Stomach smooth muscle (tissue), 2 donors: ENCODE results near the gene HOXA3.

Experiments used
- H3K27ac ChIP-seq: one replicate; pipeline ENCODE4 v1.7.0; 2013; ENCODE audit warnings: mild to moderate bottlenecking, low read length, inconsistent platforms
- H3K27me3 ChIP-seq, 2 donors: one replicate each; pipeline ENCODE4 v1.7.0; 2013; ENCODE audit warnings: low read length in 2 of 2; ENCODE audit not compliant: insufficient read depth in 2 of 2, control insufficient read depth in 1 of 2
- H3K36me3 ChIP-seq, 2 donors: one replicate each; pipeline ENCODE4 v1.7.0; 2013; ENCODE audit warnings: low read length in 2 of 2; ENCODE audit not compliant: control insufficient read depth in 2 of 2, insufficient read depth in 2 of 2
- H3K4me1 ChIP-seq: one replicate; pipeline ENCODE4 v1.7.0; 2013; ENCODE audit warnings: low read length; ENCODE audit not compliant: control insufficient read depth, insufficient read depth
- H3K4me3 ChIP-seq, 2 donors: one replicate each; pipeline ENCODE4 v1.7.0; 2013; ENCODE audit warnings: low read length in 2 of 2
- H3K9ac ChIP-seq, 2 donors: one replicate each; pipeline ENCODE4 v1.7.0; 2013; ENCODE audit warnings: low read length in 2 of 2, mild to moderate bottlenecking in 1 of 2
- H3K9me3 ChIP-seq, 2 donors: one replicate each; pipeline ENCODE4 v1.7.0; 2013; ENCODE audit warnings: low read length in 2 of 2; ENCODE audit not compliant: control insufficient read depth in 2 of 2
- donor health status: healthy.
- donor health status: Pancreatic carcinoma.

HOXA3 gene

DNA sequence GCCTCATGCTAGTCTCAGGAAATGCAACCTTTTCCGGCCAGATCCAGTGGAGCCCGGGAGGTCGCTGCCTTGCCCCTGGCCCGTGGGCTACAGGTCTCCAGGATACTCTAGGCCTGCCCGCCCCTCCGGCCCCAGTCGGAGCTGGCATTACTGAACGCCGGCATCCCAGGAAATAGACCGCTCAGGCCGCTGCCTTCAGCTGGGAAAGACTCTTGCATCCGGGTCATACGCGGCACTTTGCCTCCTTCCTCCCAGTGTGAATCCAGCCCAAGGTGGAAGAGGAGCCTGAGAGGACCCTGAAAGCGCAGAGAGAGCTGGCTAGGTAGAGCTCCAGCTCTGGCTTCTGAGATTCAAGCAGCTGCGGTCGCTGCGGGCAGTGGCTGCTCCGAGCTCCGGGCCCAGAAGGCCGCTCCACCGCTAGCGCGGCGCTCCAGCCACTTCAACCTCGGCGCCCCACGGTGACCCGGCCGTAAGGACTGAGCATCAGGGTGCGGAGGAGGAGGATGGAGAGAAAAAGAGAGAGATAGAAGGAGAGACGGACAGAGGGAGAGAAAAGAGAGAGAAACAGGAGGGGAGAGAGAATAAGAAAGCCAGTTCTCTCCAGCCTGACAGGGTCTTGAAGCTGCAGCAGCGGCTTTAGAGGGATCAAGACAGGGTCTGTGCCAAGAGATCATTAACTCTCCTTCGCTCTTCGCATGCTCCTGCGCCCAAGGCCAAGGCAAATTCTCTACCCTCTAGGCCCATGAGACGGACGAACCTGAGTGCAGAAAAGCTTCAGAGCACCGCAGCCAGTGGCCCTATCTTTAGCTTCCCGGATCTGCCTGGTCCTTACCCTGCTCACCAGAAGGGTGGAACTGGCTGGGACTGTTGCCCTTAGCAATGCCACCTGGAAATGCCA lies 23.5 kb upstream of the HOXA3 start:
- Histone ChIP-seq H3K9me3 (no peaks in the 10 kb centered on the region), H3K9ac (no peak overlapping the region), H3K4me1 (peaks cover 28% of the 10 kb centered on the region), H3K4me3 (no peak overlapping the region), H3K27ac (no peak overlapping the region), H3K36me3 (no peaks in the 10 kb centered on the region), H3K27me3 (peaks cover 84 to 100% of the 10 kb centered on the region in 2 donors)

DNA sequence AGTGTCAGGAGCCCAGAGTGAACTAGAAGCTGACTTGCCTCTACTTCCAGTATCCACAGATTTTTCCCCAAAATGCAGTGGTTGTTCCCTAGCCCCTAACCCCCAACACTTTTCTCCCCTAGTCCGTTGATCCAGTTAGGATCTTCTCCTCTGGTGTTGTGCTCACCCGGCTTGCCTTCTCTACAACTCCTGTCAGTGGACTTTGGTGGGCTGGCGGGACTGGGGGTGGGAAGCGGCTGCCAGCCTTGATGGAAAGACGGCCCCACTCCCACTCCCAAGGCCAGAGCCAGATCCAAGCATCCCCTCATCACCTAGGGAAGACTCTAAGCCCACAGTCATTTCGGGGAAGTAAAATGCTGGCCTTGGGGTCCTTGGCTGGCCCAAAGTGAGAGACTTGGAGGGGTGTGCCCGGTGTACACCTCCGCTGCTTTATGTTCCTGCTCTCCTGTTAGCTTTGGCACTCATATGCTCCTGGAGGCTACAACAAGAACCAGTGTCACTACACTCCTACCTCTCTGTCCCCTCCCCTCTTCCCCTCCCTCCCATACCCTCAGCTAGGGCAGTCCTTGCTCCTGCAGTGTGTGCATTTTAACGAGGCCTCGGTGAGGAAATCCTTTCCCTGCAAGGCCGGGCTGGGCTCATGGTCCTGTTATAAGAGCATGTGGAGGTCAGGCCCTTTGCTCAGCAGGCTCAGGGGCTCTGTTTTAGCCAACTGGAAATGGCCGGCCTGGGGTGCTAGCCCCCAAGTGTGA lies 22.7 kb upstream of the HOXA3 start:
- H3K4me1 ChIP-seq = peaks cover 28% of the 10 kb centered on the region
- H3K27ac ChIP-seq = no peak overlapping the region
- no peak overlapping the region for H3K9ac ChIP-seq
- no peak overlapping the region for H3K4me3 ChIP-seq
- peaks cover 82 to 100% of the 10 kb centered on the region in 2 donors for H3K27me3 ChIP-seq
- no peaks in the 10 kb centered on the region for H3K36me3 ChIP-seq
- no peaks in the 10 kb centered on the region for H3K9me3 ChIP-seq

DNA sequence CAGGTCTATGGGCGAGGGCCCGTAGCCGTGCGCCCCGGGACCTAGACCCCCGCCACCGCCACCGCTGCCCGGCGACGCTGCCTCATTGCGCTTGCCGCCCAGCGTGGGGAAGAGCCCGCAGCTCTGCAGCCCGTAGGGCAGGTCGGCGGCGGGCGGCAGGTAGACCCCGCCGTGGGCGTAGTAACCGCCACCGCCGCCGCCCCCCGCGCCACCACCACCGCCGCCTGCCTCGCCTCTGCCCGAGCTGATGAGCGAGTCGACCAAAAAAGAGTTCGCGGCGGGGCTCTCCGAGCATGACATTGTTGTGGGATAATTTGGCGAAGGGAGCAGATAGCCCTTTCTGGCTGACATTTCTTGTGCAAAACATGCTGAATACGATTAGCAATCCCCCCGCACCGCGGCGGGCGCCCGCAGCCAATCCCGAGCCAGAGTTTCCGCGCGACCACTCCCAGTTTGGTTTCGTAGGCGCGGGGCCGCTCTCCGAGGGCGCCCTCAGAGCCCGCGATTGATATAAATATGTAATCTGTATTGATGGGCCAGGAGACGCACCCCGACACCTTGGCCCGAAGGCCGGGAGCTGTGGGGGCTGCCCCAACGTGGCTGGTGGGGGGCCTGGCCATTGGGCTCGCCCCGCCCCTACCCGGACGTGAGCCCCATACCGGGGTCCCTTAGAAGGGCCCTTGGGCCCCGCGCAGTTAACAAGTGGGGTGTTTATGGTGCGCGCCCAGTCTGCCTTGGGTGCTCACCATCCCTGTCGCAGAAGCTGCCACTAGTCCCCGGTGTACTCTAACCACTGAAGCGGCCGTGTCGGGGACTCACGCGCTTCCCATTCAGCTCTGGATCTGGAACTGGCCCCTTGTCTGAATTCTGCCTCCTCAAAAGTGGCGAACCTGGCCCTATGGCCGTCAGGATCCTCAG lies 21.8 kb upstream of the HOXA3 start, which contains the start of gene HOXA10:
TSS of gene HOXA10 (minus strand) at position 365 of the 918 bp plus-strand sequence. CDS start at position 351, 14 bp downstream.
- Histone ChIP-seq H3K4me1 (peaks cover 26% of the 10 kb centered on the region), H3K27me3 (peaks cover 78 to 100% of the 10 kb centered on the region in 2 donors), H3K36me3 (no peaks in the 10 kb centered on the region), H3K27ac (no peak within 1 kb of the TSS), H3K9me3 (no peaks in the 10 kb centered on the region), H3K4me3 (peak within 1 kb of the TSS; percentile 25 to 60), H3K9ac (no peak within 1 kb of the TSS)

DNA sequence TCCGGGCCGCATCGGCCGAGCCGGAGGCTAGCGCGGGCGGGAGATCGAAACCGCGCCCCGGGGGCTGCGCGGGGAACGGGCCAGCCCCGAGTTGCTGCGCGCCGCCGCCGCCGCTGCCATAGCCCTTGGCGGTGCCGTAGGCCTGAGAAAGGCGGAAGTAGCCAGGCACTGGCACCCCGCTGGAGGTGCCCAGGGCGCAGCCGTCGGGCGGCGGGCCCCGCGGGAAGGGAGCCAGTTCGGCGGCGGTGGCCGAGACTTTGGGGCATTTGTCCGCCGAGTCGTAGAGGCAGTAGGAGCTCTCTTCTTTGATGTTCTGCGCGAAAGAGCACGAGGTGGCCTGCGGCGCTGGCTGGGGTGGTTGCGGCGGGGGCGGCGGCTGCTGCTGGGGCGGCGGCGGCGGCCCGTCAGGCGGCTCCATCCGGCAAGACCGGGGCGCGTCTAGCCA lies 21.1 kb upstream of the HOXA3 start:
- no peak overlapping the region for H3K9ac ChIP-seq
- H3K27ac ChIP-seq = no peak overlapping the region

DNA sequence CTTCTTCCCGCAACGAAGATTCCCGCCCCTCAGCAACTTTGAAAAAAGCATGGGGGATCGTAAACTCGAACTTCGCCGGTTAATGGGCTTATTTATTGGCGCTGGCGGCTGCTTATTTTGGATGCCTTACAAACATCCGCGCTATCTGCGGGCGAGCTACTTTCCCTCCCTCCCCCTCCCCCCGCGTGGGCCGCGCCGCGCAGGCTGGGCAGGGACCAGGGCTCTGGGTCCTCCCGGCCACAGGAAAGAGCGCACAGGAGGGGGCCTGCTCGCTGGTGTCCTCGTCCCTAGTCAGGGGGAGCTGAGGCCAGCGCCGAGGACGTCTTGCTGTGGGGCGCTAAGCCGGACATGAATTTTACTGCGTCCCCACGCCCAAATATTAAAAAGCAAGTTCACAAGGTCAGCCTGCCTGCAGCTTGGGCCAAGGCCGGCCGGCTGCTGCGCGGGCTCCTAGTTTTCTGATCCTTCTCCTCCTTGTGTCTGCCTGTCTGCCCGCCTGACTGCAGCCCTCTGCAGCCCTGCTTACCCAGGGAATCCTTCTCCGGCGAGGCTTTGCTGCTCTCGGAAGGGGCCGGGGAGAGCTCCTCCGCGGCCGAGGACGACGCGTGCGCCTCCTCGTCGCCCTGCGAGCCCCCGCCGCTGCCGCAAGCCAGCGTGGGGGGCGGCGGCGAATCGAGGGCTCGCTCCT lies 20.6 kb upstream of the HOXA3 start:
- H3K27me3 ChIP-seq = peaks cover 80 to 100% of the 10 kb centered on the region in 2 donors
- H3K27ac ChIP-seq = no peak overlapping the region
- H3K4me3 ChIP-seq = peak overlapping the region; percentile 25 to 60
- H3K4me1 ChIP-seq = peaks cover 25% of the 10 kb centered on the region
- H3K36me3 ChIP-seq = no peaks in the 10 kb centered on the region
- no peak overlapping the region for H3K9ac ChIP-seq
- no peaks in the 10 kb centered on the region for H3K9me3 ChIP-seq

More for the DNA sequence above, 21.1 kb upstream of the HOXA3 start:
- Histone ChIP-seq H3K36me3 (no peaks in the 10 kb centered on the region), H3K4me3 (peak overlapping the region; percentile 25 to 60), H3K27me3 (peaks cover 78 to 100% of the 10 kb centered on the region in 2 donors), H3K4me1 (peaks cover 25% of the 10 kb centered on the region), H3K9me3 (no peaks in the 10 kb centered on the region)

DNA sequence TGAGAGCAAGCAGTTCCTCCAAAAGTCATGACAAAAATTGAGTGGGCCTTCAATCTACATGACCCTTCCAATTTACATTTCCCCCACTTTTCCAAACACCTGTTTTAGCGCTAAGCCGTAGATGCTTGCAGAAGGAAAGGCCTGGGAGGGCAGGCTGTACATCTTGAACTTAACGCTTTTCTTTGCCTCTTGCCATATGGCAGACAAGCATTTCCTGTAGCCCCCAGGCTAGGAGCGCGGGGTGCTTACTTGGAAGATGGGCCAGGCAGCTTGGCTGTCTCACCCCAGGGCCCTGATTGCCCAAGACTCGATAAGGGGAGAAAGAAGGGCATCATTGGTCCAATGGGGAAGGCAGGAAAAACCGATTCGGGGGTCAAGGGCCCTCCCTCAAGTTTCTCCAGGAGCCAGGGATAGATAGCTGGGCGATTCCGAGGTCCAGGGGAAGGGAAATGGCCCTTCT lies 20.0 kb upstream of the HOXA3 start:
- Histone ChIP-seq H3K9me3 (no peaks in the 10 kb centered on the region), H3K4me1 (peaks cover 25% of the 10 kb centered on the region), H3K4me3 (no peak overlapping the region), H3K27ac (no peak overlapping the region), H3K36me3 (no peaks in the 10 kb centered on the region), H3K27me3 (peaks cover 80 to 100% of the 10 kb centered on the region in 2 donors), H3K9ac (no peak overlapping the region)

DNA sequence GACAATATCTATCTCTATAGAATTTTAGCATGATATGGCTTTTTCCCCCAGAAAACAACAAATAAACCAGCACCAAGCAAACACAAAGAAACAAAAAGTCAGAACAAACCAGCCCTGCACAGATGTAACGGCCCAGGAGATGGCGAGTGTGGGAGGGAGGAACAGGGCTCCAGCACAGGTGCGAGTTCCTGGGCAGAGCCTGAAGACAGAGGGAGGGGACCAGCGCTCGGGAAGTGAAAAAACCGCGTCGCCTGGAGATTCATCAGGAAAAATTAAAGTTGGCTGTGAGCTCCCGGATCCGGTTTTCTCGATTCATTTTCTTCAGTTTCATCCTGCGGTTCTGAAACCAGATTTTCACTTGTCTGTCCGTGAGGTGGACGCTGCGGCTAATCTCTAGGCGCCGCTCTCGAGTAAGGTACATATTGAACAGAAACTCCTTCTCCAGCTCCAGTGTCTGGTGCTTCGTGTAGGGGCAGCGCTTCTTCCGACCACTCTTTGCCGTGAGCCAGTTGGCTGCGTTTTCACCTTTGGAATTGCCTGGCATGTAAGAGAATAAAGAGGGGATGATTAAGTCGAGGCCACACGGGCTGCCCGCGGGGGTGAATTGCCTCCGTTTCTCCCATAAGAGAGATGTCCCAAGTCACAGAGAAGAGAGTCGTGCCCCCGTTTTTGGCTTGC lies 19.4 kb upstream of the HOXA3 start:
- H3K36me3 ChIP-seq = no peaks in the 10 kb centered on the region
- no peaks in the 10 kb centered on the region for H3K9me3 ChIP-seq
- peaks cover 27% of the 10 kb centered on the region for H3K4me1 ChIP-seq
- H3K4me3 ChIP-seq = no peak overlapping the region
- H3K9ac ChIP-seq = no peak overlapping the region
- peaks cover 80 to 100% of the 10 kb centered on the region in 2 donors for H3K27me3 ChIP-seq
- no peak overlapping the region for H3K27ac ChIP-seq

DNA sequence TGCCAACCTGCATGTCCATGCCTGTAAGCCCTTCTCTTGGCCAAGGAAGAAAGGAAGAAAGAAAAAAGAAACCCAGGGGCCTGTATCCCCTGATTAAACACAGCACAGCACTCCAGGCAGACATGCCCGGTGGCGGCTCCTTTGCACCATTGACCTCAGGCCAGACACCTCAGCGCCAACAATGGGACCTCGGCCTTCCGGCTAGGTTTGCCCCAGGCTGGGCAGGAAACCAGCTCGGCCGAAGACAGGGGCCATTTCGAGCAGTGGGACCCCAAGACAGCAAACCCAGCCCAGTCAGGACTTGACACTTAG lies 18.9 kb upstream of the HOXA3 start:
- Histone ChIP-seq H3K27me3 (peaks cover 80 to 100% of the 10 kb centered on the region in 2 donors), H3K4me1 (peaks cover 31% of the 10 kb centered on the region), H3K4me3 (no peak overlapping the region), H3K36me3 (no peaks in the 10 kb centered on the region), H3K9ac (no peak overlapping the region), H3K27ac (no peak overlapping the region), H3K9me3 (no peaks in the 10 kb centered on the region)

DNA sequence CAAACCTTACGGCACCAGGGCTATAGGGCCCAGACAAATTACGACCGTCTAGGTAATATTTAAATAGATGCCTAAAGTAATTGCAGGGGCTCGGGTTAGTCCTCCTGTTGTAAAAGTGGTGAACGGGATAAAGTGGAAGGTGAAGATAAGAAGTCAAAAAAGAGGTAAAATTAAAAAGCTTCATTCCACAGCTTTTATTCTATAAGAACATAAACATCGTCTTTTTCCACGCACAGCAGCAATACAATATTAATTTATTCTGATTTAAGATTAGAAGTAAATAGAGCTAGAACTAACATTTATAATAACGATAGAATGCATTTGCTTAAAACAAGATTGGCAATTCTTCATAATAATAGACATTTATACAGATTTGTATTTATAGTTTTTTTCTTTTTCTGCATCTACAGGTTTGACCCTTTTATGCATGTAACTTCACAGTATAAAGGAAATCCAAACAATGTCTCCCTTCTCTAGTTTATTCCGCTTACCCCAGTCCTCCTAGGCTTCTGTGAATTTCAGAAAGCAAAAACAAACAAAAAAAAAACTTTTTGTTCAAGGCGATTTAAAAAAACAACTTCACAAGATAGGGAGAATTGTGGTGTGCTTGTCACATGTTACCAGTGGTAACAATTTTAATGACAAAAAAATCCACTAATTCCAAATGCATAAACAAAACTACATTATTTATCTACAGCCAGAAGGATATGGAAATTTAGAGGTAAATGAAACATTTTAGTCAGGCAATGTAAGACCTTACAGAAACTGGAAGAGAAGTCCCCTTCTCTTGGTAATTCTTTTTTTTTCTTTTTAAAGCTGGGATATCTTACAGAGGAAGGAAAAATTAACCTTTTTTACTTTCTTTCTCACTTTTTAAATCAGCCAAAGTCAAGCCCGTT lies 18.3 kb upstream of the HOXA3 start:
- Histone ChIP-seq H3K27me3 (peaks cover 79 to 100% of the 10 kb centered on the region in 2 donors), H3K9ac (no peak overlapping the region), H3K4me1 (peaks cover 31% of the 10 kb centered on the region), H3K36me3 (no peaks in the 10 kb centered on the region), H3K9me3 (no peaks in the 10 kb centered on the region), H3K4me3 (no peak overlapping the region), H3K27ac (no peak overlapping the region)
